OCI-LY7 (cell line): ENCODE results near the gene CCDC12. TPM values are rescaled to one million over a fixed set of nuclear protein-coding genes. Genes with fewer than 3 reads are reported as not detected.

Source experiments
- BruUV-seq: library from RNA; stranded (reverse); fragments of 400-500 nt; replicated peaks from 2 replicates; lab custom pipeline; 2021; lab: Mats Ljungman, UMichigan
- CTCF ChIA-PET: fragments of 300-600 bp; sonication (Branson Sonifier 250); formaldehyde crosslinking; loops from one replicate; lab custom pipeline; 2022; ENCODE audit warnings: antibody characterized with exemption; ENCODE audit not compliant: unreplicated experiment; lab: Charles Lee
- POLR2A ChIA-PET: fragments of 300-600 bp; sonication (Branson Sonifier 250); formaldehyde crosslinking; loops from one replicate; lab custom pipeline; 2022; ENCODE audit warnings: antibody characterized with exemption; lab: Charles Lee
- DNase-seq: peaks from one replicate; pipeline ENCODE4 v3.0.0-alpha.2; 2015; ENCODE audit warnings: low spot score
- H2AFZ ChIP-seq: fragments of 200-600 bp; sonication (generic), shearing (Covaris generic); 2 replicates; pipeline ENCODE4 v1.6.1; 2014; ENCODE audit warnings: mild to moderate bottlenecking, antibody characterized with exemption, low read length, moderate library complexity
- H3K27ac ChIP-seq: fragments of 200-600 bp; sonication (generic); 2 replicates; pipeline ENCODE4 v1.5.1; 2014; ENCODE audit warnings: mixed run types, low read depth, mild to moderate bottlenecking, moderate library complexity, low read length, inconsistent platforms; ENCODE audit not compliant: poor library complexity, severe bottlenecking
- H3K36me3 ChIP-seq: fragments of 200-600 bp; sonication (generic); 2 replicates; pipeline ENCODE4 v1.6.1; 2014; ENCODE audit warnings: mild to moderate bottlenecking, antibody characterized with exemption, low read length, moderate library complexity, mixed read lengths; ENCODE audit not compliant: insufficient read depth
- H3K4me1 ChIP-seq: fragments of 200-600 bp; sonication (generic); 2 replicates; pipeline ENCODE4 v1.5.1; 2014; ENCODE audit warnings: mild to moderate bottlenecking, low read length; ENCODE audit not compliant: insufficient read depth, poor library complexity, severe bottlenecking
- H3K4me2 ChIP-seq: fragments of 200-600 bp; sonication (generic); 2 replicates; pipeline ENCODE4 v1.6.1; 2014; ENCODE audit warnings: mild to moderate bottlenecking, low read length
- H3K4me3 ChIP-seq: fragments of 200-600 bp; sonication (generic); 2 replicates; pipeline ENCODE4 v1.5.1; 2014; ENCODE audit warnings: mild to moderate bottlenecking, low read depth, low read length; ENCODE audit not compliant: poor library complexity, severe bottlenecking
- H3K79me2 ChIP-seq: fragments of 200-600 bp; sonication (generic); 2 replicates; pipeline ENCODE4 v1.6.1; 2016; ENCODE audit warnings: low read depth, mild to moderate bottlenecking, low read length, moderate library complexity, mixed read lengths; ENCODE audit not compliant: insufficient read depth
- H3K9me2 ChIP-seq: fragments of 200-600 bp; sonication (generic); 2 replicates; pipeline ENCODE4 v1.6.1; 2016; ENCODE audit warnings: mild to moderate bottlenecking, low read length, mixed read lengths; ENCODE audit not compliant: insufficient read depth
- H3K9me3 ChIP-seq: fragments of 200-600 bp; sonication (generic); 2 replicates; pipeline ENCODE4 v1.6.1; 2014; ENCODE audit warnings: mild to moderate bottlenecking, mixed run types, low read length, mixed read lengths
- H4K20me1 ChIP-seq: fragments of 200-600 bp; sonication (generic); 2 replicates; pipeline ENCODE4 v1.6.1; 2014; ENCODE audit warnings: mild to moderate bottlenecking, antibody characterized with exemption, low read length, moderate library complexity, mixed read lengths; ENCODE audit not compliant: insufficient read depth
- CTCF ChIP-seq: fragments of 200-600 bp; sonication (generic); conservative IDR thresholded peaks from 2 replicates; pipeline ENCODE4 v1.5.1; 2014; ENCODE audit warnings: mild to moderate bottlenecking, antibody characterized with exemption, low read length, moderate library complexity, mixed read lengths
- EZH2phosphoT487 ChIP-seq: fragments of 200-600 bp; sonication (generic); IDR thresholded peaks from 2 replicates; pipeline ENCODE4 v1.6.1; 2018; ENCODE audit warnings: low read depth, borderline replicate concordance, mild to moderate bottlenecking, mixed run types, antibody characterized with exemption, low read length, moderate library complexity, mixed read lengths
- intact Hi-C: fragments of 100-400 bp; cut with micrococcal nuclease; formaldehyde crosslinking; loops from one replicate; pipeline ENCODE4 v1.10.0; 2022; ENCODE audit not compliant: unreplicated experiment
- total RNA-seq, 2 experiments: library from RNA; depleted of rRNA in 1 of 2; stranded (reverse); fragments of >200 nt in 1 of 2; shearing (Covaris generic) in 1 of 2; gene quantifications; 2 replicates each; pipeline ENCODE4 v1.2.3, GENCODE V29; 2014 to 2022

Gene CCDC12
- total RNA-seq, 2 experiments from 2014 or later, result 74.9 to 116 TPM

- Histone ChIP-seq H3K9me2 (no peaks in the 10 kb centered on the region), H4K20me1 (peaks cover 4% of the 10 kb centered on the region; the same call in 1 of the 2 replicates), H3K4me1 (peaks cover 79% of the 10 kb centered on the region), H3K36me3 (peaks cover 92% of the 10 kb centered on the region), H3K4me2 (no peak overlapping the region), H2AFZ (no peak overlapping the region), H3K9me3 (no peaks in the 10 kb centered on the region), H3K79me2 (peaks cover 94% of the 10 kb centered on the region), H3K27ac (peak overlapping the region; percentile 38), H3K4me3 (no peak overlapping the region)
- TF ChIP-seq EZH2phosphoT487 (no peak), CTCF (no peak)
- POLR2A ChIA-PET, result interaction anchor here (0.5 to 3.6 kb wide), 7 partner anchors 8 to 162 kb away, joined by 3 to 13 read pairs (median 4); no protein-coding TSS in a partner anchor
- CTCF ChIA-PET, result interaction anchor here (0.6 to 2.4 kb wide), 3 partner anchors 8 to 19 kb away, joined by 3 to 9 read pairs (median 3); no protein-coding TSS in a partner anchor
- intact Hi-C loops, result no loop called here
- no peak for DNase-seq
- BruUV-seq, result no TSS peak
These were observed 42.5 kb downstream of the CCDC12 start for GRCh38 chr3:46934072-46934471.

- H3K9me3 ChIP-seq, result no peaks in the 10 kb centered on the region
- no TSS peak for BruUV-seq
- CTCF ChIA-PET, result interaction anchor here (0.6 to 2.4 kb wide), 3 partner anchors 7 to 20 kb away, joined by 3 to 9 read pairs (median 3); no protein-coding TSS in a partner anchor
- DNase-seq, result no peak
- peaks cover 79% of the 10 kb centered on the region for H3K4me1 ChIP-seq
- H2AFZ ChIP-seq, result no peak overlapping the region
- intact Hi-C loops, result no loop called here
- POLR2A ChIA-PET, result interaction anchor here (0.8 to 3.6 kb wide), 8 partner anchors 9 to 49 kb away, joined by 3 to 13 read pairs (median 3); no protein-coding TSS in a partner anchor
- H3K9me2 ChIP-seq, result no peaks in the 10 kb centered on the region
- peak overlapping the region; percentile 100 for H3K27ac ChIP-seq
- H3K79me2 ChIP-seq, result peaks cover 92% of the 10 kb centered on the region
- peak overlapping the region; percentile 20 for H3K4me3 ChIP-seq
- H3K4me2 ChIP-seq, result peak overlapping the region; percentile 82
- TF ChIP-seq CTCF (no peak), EZH2phosphoT487 (no peak)
- peaks cover 4% of the 10 kb centered on the region; the same call in 1 of the 2 replicates for H4K20me1 ChIP-seq
- H3K36me3 ChIP-seq, result peaks cover 91% of the 10 kb centered on the region
These were observed 43.3 kb downstream of the CCDC12 start for GRCh38 chr3:46933261-46933660.
